Upper lobe of left lung (tissue), 4 donors: Measurements from ENCODE around the gene SLBP.

ENCODE experiments used
- EP300 ChIP-seq, 4 donors: sonication (generic); formaldehyde crosslinking; IDR thresholded peaks; one replicate each; pipeline ENCODE4 v1.5.1; 2017; ENCODE audit warnings: antibody characterized with exemption in 4 of 4, control low read depth in 2 of 4
- TF ChIP-seq, protein P1 (sequence below), 6 experiments: fragments of 450-650 bp in 4 of 6; fragments of 200-600 bp in 2 of 6; sonication (generic) in 2 of 6; IDR thresholded peaks; one replicate each; pipeline ENCODE4 v1.5.1; 2016 to 2019; ENCODE audit warnings: antibody characterized with exemption in 6 of 6

DNA sequence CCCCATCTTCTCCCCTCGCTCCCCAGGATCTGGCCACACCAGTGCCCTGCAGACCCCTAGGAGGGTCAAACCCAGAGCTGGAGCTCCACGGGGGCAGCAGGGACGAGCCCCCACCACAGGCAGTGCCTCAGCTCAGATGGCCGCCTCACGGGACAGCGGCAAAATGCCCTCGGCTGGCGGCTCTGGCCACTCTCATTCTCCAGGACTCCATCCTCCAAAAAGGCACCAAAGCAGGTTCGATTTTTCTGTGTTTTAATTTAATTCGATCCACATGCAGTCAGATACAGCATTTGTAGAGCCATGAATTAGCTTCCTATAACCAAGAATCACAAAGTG is 36.3 kb downstream of the SLBP start:
- TF ChIP-seq, protein P1, sequence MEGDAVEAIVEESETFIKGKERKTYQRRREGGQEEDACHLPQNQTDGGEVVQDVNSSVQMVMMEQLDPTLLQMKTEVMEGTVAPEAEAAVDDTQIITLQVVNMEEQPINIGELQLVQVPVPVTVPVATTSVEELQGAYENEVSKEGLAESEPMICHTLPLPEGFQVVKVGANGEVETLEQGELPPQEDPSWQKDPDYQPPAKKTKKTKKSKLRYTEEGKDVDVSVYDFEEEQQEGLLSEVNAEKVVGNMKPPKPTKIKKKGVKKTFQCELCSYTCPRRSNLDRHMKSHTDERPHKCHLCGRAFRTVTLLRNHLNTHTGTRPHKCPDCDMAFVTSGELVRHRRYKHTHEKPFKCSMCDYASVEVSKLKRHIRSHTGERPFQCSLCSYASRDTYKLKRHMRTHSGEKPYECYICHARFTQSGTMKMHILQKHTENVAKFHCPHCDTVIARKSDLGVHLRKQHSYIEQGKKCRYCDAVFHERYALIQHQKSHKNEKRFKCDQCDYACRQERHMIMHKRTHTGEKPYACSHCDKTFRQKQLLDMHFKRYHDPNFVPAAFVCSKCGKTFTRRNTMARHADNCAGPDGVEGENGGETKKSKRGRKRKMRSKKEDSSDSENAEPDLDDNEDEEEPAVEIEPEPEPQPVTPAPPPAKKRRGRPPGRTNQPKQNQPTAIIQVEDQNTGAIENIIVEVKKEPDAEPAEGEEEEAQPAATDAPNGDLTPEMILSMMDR (IDR thresholded peaks at IDR 0.05): no peak
- no peak for TF ChIP-seq EP300 (IDR thresholded peaks at IDR 0.05)
